ENCODE measurements around the gene SYDE1.

Gene SYDE1

GRCh38 chr19:15125232-15126067 lies 18.2 kb downstream of the SYDE1 start:
- peak; percentile 98 for DNase-seq

DNA sequence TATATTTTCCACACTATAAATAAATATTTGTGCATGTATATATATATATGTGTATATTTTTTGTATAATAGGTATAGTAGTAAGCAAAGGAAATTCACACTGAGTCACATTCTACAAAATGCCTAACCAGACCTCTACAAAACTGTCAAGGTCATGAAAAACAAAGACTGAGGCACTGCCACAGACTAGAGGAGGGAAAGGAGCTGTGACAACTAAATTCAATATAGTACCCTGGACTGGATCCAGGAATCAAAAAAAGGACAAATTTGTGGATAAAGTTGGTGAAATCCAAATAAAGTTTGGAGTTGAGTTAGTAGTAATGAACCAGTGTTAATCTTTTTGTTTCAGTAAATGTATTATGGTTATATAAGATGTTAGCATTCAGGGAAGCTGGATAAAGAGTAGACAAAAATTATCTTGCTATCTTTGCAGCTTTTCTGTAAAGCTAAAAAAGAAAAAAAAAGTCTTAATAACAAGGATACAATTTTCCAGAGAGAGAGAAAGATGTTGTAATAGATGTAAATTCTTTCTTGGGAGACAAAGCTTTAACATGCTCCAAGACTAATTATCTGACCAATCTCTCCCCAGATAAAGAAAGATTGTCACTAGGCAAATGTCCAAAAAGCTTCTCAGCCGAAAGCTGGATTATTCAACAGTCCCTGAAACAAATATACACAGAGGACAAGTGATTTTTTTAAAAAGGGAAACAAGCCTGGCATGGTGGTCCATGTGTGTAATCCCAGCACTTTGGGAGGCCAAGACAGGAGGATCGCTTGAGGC lies 19.1 kb downstream of the SYDE1 start:
- DNase-seq, result no peak

- DNase-seq, result no peak
Observed at GRCh38 chr19:15128162-15128770, 21.1 kb downstream of the SYDE1 start.

DNA sequence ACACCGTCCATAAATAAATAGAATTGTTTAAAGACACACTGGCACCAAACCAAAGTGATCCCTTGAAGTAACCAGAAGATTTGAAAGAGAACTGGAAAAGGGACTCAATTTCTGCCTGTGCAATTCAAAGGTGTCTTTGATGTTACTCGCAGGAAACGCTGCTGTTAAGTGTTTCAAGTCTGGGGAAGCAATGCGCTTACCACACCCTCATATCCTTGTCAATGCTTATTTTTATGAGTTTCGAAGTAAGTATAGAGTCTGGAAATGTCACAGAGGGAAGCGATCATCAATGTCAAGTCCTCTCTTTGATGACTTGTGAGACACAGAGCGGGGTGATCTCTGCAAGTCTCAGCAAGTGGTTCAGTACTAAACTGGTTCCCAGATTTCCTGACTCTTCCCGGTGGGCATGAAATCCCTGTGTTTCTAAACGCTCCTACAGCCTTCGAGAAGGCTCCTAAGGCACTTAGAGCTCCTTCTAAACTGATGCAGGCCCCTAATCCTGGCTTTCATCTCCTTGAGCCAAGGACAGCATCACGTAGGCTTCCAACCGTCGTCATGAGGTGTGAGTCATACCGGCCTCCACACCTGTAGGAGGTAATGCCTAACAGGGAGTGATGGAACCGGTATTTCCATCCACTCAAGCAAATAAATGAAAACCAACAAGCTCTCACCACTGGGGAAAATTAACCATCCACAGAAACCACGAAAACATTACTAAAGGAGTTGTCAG lies 22.8 kb downstream of the SYDE1 start:
- DNase-seq, result no peak

- no peak for DNase-seq
Observed at GRCh38 chr19:15136234-15136954, 29.2 kb downstream of the SYDE1 start.

DNA sequence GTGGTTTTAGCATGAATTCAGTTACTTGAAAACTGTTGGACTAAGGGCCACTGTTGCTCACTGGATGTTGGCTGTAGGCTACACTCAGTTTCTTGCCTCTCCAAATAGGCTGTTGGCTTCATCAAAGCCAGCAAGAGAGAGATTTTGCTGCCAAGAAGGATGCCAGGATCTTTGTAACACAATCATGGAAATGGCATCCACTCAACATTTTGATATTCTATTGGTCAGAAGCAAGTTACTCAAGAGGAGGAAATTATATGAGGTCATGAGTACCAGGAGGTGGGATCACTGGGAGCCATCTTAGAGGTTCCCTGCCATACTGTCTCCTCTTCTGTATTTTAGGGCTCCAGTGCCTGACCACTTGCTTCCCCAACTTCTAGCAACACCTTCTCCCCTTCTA lies 30.6 kb downstream of the SYDE1 start:
- DNase-seq, result no peak

DNA sequence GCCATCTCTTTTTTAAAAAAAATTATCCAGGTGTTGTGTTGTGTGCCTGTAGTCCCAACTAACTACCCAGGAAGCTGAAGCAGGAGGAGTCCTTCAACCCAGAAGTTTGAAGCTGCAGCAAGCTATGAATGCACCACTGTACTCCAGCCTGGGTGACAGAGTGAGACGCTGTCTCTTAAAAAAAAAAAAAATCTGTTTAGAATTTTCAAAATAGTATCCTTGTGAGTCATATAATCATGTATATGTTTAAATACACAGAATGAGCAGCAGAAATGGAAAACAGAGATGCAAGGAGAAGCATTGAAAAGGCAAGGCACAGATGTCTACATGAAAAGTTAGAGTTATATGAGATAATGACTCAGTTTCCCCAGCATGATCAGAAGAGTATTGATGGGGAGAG lies 31.2 kb downstream of the SYDE1 start:
- DNase-seq, result no peak

DNA sequence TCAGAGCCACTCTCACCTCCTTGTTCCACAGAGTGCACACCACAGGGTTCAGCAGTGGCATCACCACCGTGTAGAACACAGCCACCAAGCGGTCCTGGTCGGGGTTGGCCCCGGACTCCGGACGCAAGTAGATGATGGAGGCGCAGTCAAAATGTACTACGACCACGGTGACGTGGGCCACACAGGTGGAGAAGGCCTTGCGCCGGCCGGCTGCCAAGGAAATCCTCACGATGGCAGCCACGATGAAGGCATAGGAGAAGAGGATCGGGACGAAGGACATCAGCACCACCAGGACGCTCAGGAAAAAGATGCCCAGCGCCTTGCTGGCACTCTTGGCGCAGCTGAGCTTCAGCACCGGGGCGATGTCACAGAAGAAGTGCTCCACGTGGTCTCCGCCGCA lies 33.9 kb downstream of the SYDE1 start:
- no peak for DNase-seq

DNA sequence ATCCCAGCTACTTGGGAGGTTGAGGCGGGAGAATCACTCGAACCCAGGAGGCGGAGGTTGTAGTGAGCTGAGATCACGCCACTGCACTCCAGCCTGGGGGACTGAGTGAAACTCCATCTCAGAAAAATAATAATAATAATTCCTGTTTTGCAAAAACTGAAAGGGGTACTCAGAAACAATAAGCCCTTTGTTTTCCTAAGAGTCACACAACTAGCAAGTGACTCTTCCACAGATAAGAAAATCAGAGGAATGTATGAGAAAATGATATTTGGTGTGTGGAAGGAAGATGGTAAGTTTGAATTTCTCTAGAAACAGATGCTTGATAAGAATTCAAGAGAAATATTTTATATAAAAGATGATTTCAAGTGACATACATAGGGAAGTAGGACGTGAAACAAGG lies 35.1 kb downstream of the SYDE1 start:
- DNase-seq, result no peak

- no peak for DNase-seq
Observed at GRCh38 chr19:15144046-15144646, 36.9 kb downstream of the SYDE1 start.

DNA sequence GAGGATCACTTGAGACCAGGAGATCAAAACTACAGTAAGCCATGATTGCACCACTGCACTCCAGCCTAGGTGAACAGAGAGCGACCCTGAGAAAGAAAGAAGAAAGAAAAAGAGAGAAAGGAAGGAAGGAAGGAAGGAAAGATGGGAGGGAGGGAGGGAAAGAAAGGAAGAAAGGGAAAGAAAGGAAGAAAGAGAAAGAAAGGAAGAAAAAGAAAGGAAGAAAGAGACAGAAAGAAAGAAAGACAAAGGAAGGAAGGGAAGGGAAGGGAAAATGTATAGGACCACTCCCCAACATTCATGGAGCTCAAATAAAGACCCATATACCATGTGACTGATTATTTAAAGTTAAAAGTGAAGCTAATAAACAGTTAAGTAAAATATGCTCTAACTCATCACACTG lies 39.9 kb downstream of the SYDE1 start:
- no peak for DNase-seq

GRCh38 chr19:15149737-15150136 lies 42.5 kb downstream of the SYDE1 start:
- DNase-seq, result no peak

DNA sequence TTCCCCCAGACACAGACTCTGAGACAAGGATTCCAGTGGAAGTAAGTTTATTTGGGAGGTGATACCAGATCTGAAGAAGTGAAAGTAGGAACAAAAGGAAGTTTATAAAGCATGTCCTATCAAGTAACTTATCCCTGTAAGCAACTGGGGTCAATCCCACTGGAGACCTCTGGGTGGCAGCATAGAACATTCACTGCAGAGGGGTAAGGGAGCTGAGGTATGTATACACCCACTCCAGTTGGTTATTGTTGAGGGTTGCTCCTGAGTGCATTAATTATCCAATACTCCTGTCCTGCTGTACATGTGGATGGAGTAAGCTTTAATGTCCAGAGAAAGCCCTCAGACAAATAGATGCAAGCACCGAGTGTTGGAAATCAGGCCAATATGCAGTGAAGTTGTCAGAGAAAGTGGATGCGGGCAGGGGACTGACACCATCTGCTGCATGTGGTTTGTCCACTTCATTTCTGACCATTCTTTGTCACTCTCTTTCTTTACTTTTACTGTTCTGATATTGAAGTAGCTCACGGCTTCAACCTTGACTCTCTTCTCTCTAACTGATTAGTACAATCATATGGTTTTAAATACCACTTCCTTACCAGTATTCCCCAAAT lies 46.9 kb downstream of the SYDE1 start:
- no peak for DNase-seq

- no peak for DNase-seq
Observed at GRCh38 chr19:15155296-15155695, 48.1 kb downstream of the SYDE1 start.

- no peak for DNase-seq
Observed at GRCh38 chr19:15156391-15156790, 49.2 kb downstream of the SYDE1 start.

DNA sequence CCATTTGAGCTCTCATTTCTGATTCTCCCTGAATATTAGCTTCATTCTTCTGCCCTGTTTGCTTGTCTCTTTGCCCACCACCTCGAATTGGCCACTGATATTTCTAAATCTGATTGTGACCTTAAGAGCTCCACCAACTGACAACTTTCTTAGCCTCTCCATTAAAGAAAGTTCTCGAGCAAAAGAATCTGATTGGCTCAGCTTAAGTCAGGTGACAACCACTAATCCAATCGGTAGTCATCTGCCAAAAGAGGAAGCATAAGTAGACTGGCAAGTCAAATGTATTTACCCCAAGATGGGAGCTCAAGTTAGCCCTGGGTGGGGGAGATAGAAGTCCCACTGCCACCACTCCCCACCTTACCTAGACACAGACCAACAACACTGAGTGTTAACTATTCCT lies 52.0 kb downstream of the SYDE1 start:
- DNase-seq, result no peak

DNA sequence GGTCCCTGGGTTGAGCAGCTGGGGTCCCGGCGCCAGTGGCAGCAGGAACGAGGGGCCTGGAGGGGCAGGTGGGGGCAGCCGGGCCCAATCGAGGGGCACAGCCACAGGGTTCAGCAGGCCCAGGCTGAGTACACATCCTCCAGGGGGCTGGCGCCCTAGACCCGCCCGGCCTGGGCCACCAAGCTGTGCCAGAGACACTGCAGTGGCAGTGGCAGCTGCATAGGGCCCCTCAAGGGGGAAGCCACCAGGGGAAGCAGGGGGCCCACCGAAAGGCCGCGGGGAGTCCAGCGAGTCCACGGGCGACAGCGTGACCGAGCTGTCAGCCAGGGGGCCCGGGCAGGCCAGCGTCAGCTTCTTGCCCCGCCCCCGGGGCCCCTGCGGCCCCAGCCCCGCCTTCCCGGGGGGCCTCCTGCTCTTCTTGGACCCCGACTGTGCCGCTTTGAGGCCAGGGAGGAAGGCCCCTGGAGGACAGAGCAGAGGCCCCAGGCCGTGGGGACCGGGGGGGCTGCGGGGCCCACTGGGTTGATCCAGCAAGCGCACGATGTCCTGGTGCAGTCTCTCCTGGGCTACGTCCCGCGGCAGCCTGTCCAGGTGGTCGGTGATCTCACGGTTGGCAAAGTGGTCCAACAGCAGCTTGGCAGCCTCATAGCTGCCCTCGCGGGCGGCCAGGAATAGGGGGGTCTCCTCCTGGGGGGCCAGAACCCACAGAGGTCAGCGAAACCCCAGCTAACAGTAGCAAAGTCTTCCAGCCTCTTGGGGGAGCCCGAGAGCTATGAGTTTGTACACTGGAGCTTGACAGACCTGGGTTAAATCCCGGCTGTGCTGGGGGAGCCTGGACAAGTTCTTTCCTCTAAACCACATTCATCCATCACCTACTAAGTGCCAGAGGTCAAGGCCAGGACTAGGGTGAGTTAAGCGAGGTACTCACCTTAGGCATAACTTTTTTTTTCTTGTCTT lies 54.1 kb downstream of the SYDE1 start:
- DNase-seq, result no peak
